ENCODE measurements around the gene MOV10. TPM values are rescaled to one million over a fixed set of nuclear protein-coding genes. Genes with fewer than 3 reads are reported as not detected.

Gene MOV10
- total RNA-seq, 2 donors from 2014 or later, result 28.3 to 31.9 TPM

GRCh38 chr1:112744009-112744578 lies 69.6 kb downstream of the MOV10 start:
- DNase-seq (ENCODE audit: low spot score) (no peak), ATAC-seq (ENCODE audit: insufficient number of reproducible peaks, low FRiP score, low read depth) (no peak)
- Histone ChIP-seq H3K4me1 (ENCODE audit: control insufficient read depth in 1 of 2, low read depth in 2 of 2) (peaks cover 7 to 9% of the 10 kb centered on the region in 2 donors), H3K27ac (no peak overlapping the region), H3K9me3 (no peaks in the 10 kb centered on the region), H3K36me3 (no peaks in the 10 kb centered on the region), H3K4me3 (peak overlapping the region; percentile 61), H3K27me3 (replicated peaks; ENCODE audit: insufficient read depth) (no peaks in the 10 kb centered on the region)
- peak; percentile 27 for TF ChIP-seq CTCF (IDR thresholded peaks at IDR 0.05)

- Histone ChIP-seq H3K36me3 (no peaks in the 10 kb centered on the region), H3K9me3 (no peaks in the 10 kb centered on the region), H3K27me3 (replicated peaks; ENCODE audit: insufficient read depth) (no peaks in the 10 kb centered on the region), H3K27ac (no peak overlapping the region), H3K4me1 (ENCODE audit: control insufficient read depth in 1 of 2, low read depth in 2 of 2) (peaks cover 7 to 9% of the 10 kb centered on the region in 2 donors), H3K4me3 (no peak overlapping the region)
- DNase-seq (ENCODE audit: low spot score) (no peak), ATAC-seq (ENCODE audit: insufficient number of reproducible peaks, low FRiP score, low read depth) (no peak)
- TF ChIP-seq CTCF (IDR thresholded peaks at IDR 0.05), result no peak
Observed at GRCh38 chr1:112748396-112748795, 73.9 kb downstream of the MOV10 start.

Other genes starting within 250 kb of the MOV10 start
- gene WNT2B, start 165.7 kb upstream of the MOV10 start, total RNA-seq, result 10 to 100 TPM; 10.0 to 15.4 TPM
- gene ST7L, start 55.5 kb upstream of the MOV10 start, total RNA-seq, result 10 to 100 TPM; 20.3 to 32.2 TPM
- 100 to 1,000 TPM in 1 of 2 donors, 10 to 100 TPM in 1; 87.3 to 144 TPM for gene CAPZA1, start 54.8 kb upstream of the MOV10 start, total RNA-seq
- gene RHOC, start 32.5 kb downstream of the MOV10 start, total RNA-seq, result 100 to 1,000 TPM; 297 to 378 TPM
- 1 to 10 TPM; 2.3 to 2.7 TPM for gene PPM1J, start 40.7 kb downstream of the MOV10 start, total RNA-seq